ENCODE results near the gene CAMK2B. TPM values are rescaled to one million over a fixed set of nuclear protein-coding genes. Genes with fewer than 3 reads are reported as not detected.

The CAMK2B gene
- total RNA-seq, 1 donor from 2014 or later: 4.7 TPM

DNA sequence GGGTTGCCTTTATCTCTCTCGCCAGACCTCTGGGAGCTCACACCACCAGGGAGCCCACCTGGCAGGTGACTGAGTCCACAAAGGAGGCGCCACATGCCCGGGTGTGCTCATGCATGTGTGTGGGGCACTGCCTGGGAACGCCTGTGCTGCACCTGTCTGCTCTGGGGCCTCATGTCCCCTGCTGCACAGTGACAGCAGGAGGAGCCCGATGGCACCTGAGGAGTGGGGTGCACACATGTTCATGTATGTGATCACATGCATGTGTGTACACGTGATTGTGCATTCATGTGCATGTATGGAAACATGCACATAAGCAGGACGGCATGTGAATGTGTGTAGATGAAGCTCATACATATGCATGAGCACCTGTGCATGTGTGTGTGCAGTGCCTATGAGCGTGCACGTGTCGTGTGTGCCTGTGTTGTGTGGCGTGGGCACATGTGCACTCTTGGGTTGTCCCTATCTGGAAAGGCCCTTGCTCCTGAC, 102.6 kb downstream of the CAMK2B start:
- Histone ChIP-seq H3K4me1 (ENCODE audit: control insufficient read depth in 3 of 3, insufficient read depth in 3 of 3, low read length in 3 of 3) (peaks cover 13 to 25% (median 22%) of the 10 kb centered on the region in 3 donors), H3K36me3 (ENCODE audit: control insufficient read depth in 3 of 3, insufficient read depth in 3 of 3, low read length in 3 of 3) (peaks cover 4 to 6% (median 5%) of the 10 kb centered on the region in 3 donors), H3K27me3 (ENCODE audit: control insufficient read depth in 3 of 3, insufficient read depth in 3 of 3, low read length in 3 of 3) (peaks cover 0 to 5% (median 0%) of the 10 kb centered on the region in 3 donors), H3K4me3 (ENCODE audit: low read length in 3 of 3) (no peak overlapping the region), H3K9ac (ENCODE audit: low read depth in 1 of 3, low read length in 3 of 3) (no peak overlapping the region), H3K27ac (ENCODE audit: low read depth, low read length) (no peak overlapping the region), H3K9me3 (ENCODE audit: control insufficient read depth in 3 of 3, low read length in 3 of 3) (no peaks in the 10 kb centered on the region)

DNA sequence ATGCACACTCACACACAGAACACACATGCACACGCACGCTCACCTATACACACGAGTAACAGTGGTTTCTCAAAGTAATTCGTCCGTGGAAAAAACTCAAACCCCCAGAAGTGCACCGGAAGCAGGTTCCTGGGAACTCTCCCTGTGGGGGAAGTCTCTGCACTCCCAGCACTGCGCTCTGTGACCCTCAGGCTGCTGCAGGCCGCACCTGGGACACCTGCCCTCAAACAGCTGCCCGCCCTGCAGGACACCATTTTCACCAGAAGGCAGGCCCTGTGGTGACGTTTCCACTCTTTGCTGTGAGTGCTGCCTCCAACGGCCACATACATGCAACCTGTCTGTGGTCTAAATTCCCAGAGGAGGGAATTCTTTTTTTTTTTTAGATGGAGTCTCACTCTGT, 103.3 kb downstream of the CAMK2B start:
- H3K9me3 ChIP-seq (ENCODE audit: control insufficient read depth in 3 of 3, low read length in 3 of 3): no peaks in the 10 kb centered on the region
- no peak overlapping the region for H3K9ac ChIP-seq (ENCODE audit: low read depth in 1 of 3, low read length in 3 of 3)
- no peak overlapping the region for H3K27ac ChIP-seq (ENCODE audit: low read depth, low read length)
- H3K4me1 ChIP-seq (ENCODE audit: control insufficient read depth in 3 of 3, insufficient read depth in 3 of 3, low read length in 3 of 3): peaks cover 13 to 30% (median 26%) of the 10 kb centered on the region in 3 donors
- H3K4me3 ChIP-seq (ENCODE audit: low read length in 3 of 3): no peak overlapping the region
- peaks cover 0 to 5% (median 0%) of the 10 kb centered on the region in 3 donors for H3K27me3 ChIP-seq (ENCODE audit: control insufficient read depth in 3 of 3, insufficient read depth in 3 of 3, low read length in 3 of 3)
- H3K36me3 ChIP-seq (ENCODE audit: control insufficient read depth in 3 of 3, insufficient read depth in 3 of 3, low read length in 3 of 3): peaks cover 4 to 6% (median 5%) of the 10 kb centered on the region in 3 donors

DNA sequence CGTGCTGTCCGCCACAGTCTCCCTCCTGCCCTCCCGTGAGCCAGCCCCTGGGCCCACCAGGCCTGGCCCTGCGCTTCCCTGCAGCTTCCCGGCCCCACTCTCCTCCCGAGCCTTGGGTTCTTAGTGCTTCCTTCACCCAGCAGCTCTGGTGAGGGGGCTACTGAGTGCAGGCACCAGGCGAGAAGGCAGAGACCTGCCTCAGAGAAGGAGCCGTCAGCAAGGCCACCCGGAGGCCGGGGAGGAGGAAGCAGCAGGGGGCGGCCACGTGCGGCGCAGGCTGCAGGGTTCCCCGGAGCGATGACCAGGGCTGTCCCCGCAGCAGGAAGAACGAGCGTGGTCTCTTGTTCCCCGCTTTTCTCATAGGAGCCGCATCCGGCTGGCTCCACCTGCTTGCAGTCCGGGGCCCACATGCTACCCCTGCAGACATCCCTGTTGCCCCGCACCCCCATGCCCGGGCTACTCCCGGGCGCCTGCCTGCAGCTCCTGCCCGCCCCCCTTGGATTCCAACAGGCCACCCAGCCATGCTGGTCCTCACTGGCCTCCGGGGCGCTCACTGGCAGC, 104.1 kb downstream of the CAMK2B start:
- Histone ChIP-seq H3K9me3 (ENCODE audit: control insufficient read depth in 3 of 3, low read length in 3 of 3) (no peaks in the 10 kb centered on the region), H3K4me3 (ENCODE audit: low read length in 3 of 3) (no peak overlapping the region), H3K4me1 (ENCODE audit: control insufficient read depth in 3 of 3, insufficient read depth in 3 of 3, low read length in 3 of 3) (peaks cover 18 to 35% (median 32%) of the 10 kb centered on the region in 3 donors), H3K36me3 (ENCODE audit: control insufficient read depth in 3 of 3, insufficient read depth in 3 of 3, low read length in 3 of 3) (peaks cover 4 to 6% (median 5%) of the 10 kb centered on the region in 3 donors), H3K27me3 (ENCODE audit: control insufficient read depth in 3 of 3, insufficient read depth in 3 of 3, low read length in 3 of 3) (peaks cover 0 to 5% (median 0%) of the 10 kb centered on the region in 3 donors), H3K27ac (ENCODE audit: low read depth, low read length) (no peak overlapping the region), H3K9ac (ENCODE audit: low read depth in 1 of 3, low read length in 3 of 3) (no peak overlapping the region)

DNA sequence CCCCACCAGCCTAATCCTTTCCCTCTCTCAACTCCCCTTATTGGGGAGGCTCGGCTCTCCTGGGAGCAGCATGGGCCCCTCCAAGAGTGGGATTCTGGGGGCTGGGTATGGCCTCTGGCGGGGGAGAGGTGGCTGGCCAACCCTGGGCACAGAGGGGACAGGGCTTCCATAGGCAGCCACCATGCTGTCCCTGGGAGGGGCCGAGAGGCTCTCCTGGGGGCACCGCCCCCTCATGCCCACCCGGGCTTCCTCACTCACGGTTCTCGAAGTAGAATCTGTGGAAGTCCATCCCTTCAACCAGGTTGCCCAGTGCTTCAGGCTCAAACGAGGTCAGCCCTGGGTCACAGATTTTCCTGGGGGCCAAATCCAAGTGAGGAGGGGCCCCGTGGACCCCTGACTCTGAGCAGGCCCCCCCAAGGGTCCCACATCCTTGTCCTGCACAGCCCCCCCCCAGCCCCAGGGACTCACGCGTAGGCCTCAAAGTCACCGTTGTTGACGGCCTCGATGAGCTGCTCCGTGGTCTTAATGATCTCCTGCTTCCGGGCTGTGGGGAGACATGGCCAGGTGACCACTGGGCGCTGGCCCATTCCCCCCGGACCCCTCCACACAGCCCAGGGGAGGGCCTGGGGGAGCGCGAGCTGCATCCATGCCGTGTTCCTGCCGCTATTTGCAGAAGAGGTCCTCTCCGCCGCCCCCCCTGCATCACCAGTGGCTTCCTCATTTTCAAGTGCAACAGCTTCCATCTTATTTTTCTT, 104.9 kb downstream of the CAMK2B start:
- peaks cover 4 to 6% (median 5%) of the 10 kb centered on the region in 3 donors for H3K36me3 ChIP-seq (ENCODE audit: control insufficient read depth in 3 of 3, insufficient read depth in 3 of 3, low read length in 3 of 3)

DNA sequence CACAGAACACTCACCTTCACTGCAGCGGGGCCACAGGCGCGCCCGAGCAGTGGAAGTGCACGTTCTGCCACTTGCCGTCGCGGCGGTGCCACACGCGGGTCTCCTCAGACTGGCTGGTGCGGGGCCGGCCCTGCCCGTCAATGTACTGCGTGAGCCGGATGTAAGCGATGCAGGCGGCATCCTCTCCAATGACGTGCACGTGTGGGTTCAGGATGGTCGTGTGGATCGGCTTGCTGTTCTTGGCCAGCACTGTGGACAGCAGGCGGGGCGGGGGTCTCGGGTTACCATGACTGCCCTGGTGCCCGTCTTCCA, 105.4 kb downstream of the CAMK2B start:
- Histone ChIP-seq H3K36me3 (ENCODE audit: control insufficient read depth in 3 of 3, insufficient read depth in 3 of 3, low read length in 3 of 3) (peaks cover 4 to 6% (median 5%) of the 10 kb centered on the region in 3 donors), H3K27me3 (ENCODE audit: control insufficient read depth in 3 of 3, insufficient read depth in 3 of 3, low read length in 3 of 3) (peaks cover 0 to 3% (median 0%) of the 10 kb centered on the region in 3 donors), H3K4me1 (ENCODE audit: control insufficient read depth in 3 of 3, insufficient read depth in 3 of 3, low read length in 3 of 3) (peaks cover 14 to 33% (median 24%) of the 10 kb centered on the region in 3 donors), H3K9ac (ENCODE audit: low read depth in 1 of 3, low read length in 3 of 3) (no peak overlapping the region), H3K4me3 (ENCODE audit: low read length in 3 of 3) (no peak overlapping the region), H3K9me3 (ENCODE audit: control insufficient read depth in 3 of 3, low read length in 3 of 3) (no peaks in the 10 kb centered on the region), H3K27ac (ENCODE audit: low read depth, low read length) (no peak overlapping the region)

More for the DNA sequence above, 104.9 kb downstream of the CAMK2B start:
- H3K27me3 ChIP-seq (ENCODE audit: control insufficient read depth in 3 of 3, insufficient read depth in 3 of 3, low read length in 3 of 3): peaks cover 0 to 3% (median 0%) of the 10 kb centered on the region in 3 donors
- H3K9me3 ChIP-seq (ENCODE audit: control insufficient read depth in 3 of 3, low read length in 3 of 3): no peaks in the 10 kb centered on the region
- H3K9ac ChIP-seq (ENCODE audit: low read depth in 1 of 3, low read length in 3 of 3): no peak overlapping the region
- peaks cover 16 to 36% (median 29%) of the 10 kb centered on the region in 3 donors for H3K4me1 ChIP-seq (ENCODE audit: control insufficient read depth in 3 of 3, insufficient read depth in 3 of 3, low read length in 3 of 3)
- no peak overlapping the region for H3K4me3 ChIP-seq (ENCODE audit: low read length in 3 of 3)
- H3K27ac ChIP-seq (ENCODE audit: low read depth, low read length): no peak overlapping the region

DNA sequence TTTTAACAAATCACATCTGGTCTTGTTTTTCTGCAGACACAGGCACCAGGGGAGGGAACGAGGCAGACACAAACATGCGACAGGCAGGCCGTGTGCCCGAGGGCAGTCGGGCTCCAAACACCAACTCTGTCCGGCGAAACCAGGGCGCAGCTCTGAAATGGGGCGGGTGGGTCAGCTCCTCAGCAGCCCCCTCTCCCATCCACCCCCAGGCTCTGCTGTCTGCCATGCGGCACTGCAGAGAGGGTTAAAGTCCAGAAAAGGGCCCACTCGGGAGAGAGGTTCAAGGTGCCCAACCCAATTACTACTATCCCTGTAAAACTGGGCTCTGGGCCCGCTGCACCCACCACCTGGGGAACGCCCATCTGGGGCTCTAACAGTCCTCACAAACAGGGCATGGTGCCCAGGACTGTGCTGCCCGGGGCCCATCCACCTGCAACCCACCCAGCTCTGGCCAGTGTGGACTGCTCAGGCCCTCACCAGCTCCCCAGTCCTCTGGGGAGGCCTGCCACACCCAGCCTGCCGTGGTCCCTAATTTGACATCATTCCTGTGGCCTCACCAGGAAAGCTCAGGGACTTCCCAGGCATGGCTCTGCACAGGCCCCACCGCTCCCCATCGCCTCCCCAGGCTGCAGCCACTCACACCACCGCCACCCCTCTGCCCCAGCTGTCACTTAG, 105.9 kb downstream of the CAMK2B start:
- Histone ChIP-seq H3K9me3 (ENCODE audit: control insufficient read depth in 3 of 3, low read length in 3 of 3) (no peaks in the 10 kb centered on the region), H3K27ac (ENCODE audit: low read depth, low read length) (no peak overlapping the region), H3K9ac (ENCODE audit: low read depth in 1 of 3, low read length in 3 of 3) (no peak overlapping the region), H3K4me1 (ENCODE audit: control insufficient read depth in 3 of 3, insufficient read depth in 3 of 3, low read length in 3 of 3) (peaks cover 15 to 36% (median 22%) of the 10 kb centered on the region in 3 donors), H3K36me3 (ENCODE audit: control insufficient read depth in 3 of 3, insufficient read depth in 3 of 3, low read length in 3 of 3) (peaks cover 4 to 6% (median 5%) of the 10 kb centered on the region in 3 donors), H3K4me3 (ENCODE audit: low read length in 3 of 3) (no peak overlapping the region), H3K27me3 (ENCODE audit: control insufficient read depth in 3 of 3, insufficient read depth in 3 of 3, low read length in 3 of 3) (peaks cover 0 to 3% (median 0%) of the 10 kb centered on the region in 3 donors)

DNA sequence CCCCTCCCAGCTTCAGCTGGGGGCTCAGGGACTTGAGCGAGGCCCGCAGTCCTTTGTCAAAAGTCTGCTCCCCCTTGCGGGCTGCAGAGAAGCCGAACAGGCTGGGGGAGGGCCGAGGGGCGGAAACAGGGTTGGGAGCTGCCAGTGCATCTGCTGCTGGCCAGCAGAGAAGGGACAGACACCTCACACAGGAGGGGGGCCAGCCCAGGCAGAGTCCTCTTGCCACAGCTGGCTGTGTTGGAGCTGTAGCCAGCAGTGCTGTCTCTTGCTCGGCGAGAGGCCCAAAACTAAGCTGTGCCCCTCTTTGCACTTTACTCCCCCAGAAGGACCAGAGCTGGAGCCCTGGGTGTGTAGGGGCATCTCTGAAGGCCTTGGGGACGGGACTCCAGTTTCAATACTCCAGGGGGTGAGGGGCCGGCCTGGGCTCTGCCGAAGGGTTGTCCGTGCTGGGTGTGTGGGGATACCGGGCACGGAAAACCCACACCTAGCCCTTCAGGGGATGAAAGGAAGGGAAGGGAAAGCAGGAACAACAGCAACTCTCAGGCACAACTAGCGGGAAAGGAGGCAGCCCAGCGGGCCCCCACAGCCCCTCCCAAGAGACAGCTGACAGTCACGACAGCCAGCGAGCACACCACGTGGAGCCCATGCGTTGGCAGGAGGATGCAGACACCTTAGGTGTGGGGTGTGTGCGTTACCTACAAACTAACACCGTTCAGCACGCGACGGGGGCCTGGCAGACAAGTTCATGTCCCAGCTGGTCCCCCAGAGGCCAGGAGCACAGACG, 106.8 kb downstream of the CAMK2B start:
- peak overlapping the region; percentile 36 for H3K27ac ChIP-seq (ENCODE audit: low read depth, low read length)

DNA sequence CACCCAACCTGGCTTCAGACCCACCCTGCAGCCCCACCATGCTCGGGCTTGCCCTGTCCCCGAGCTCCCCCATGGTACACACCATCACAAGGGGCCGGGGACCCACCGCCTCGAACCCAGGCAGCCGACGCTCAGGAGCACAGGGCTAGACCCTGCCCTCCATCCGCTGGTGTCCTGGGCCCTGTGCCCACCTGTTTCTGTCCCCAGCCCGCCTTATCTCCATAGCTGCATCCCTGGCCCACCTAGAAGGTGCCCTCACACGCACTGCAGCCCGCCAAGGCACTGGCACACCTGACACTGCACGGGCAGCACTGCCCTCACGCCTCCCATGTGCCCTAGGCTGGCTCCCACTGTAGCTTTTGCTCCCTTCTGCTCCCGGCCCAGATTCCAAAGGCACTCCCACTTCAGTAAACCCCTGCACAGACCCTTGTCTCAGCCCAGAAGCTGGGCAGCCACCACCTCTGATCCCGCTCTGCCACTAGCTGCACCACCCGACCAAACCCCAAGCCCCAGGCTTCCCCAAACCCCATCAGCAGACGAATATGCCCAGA, 107.5 kb downstream of the CAMK2B start:
- H3K4me1 ChIP-seq (ENCODE audit: control insufficient read depth in 3 of 3, insufficient read depth in 3 of 3, low read length in 3 of 3): peaks cover 23 to 52% (median 29%) of the 10 kb centered on the region in 3 donors
- H3K27me3 ChIP-seq (ENCODE audit: control insufficient read depth in 3 of 3, insufficient read depth in 3 of 3, low read length in 3 of 3): no peaks in the 10 kb centered on the region
- H3K9me3 ChIP-seq (ENCODE audit: control insufficient read depth in 3 of 3, low read length in 3 of 3): no peaks in the 10 kb centered on the region
- no peak overlapping the region for H3K9ac ChIP-seq (ENCODE audit: low read depth in 1 of 3, low read length in 3 of 3)
- peak overlapping the region; percentile 36 for H3K27ac ChIP-seq (ENCODE audit: low read depth, low read length)
- no peak overlapping the region for H3K4me3 ChIP-seq (ENCODE audit: low read length in 3 of 3)
- peaks cover 2 to 8% (median 7%) of the 10 kb centered on the region in 3 donors for H3K36me3 ChIP-seq (ENCODE audit: control insufficient read depth in 3 of 3, insufficient read depth in 3 of 3, low read length in 3 of 3)

More for the DNA sequence above, 106.8 kb downstream of the CAMK2B start:
- no peaks in the 10 kb centered on the region for H3K9me3 ChIP-seq (ENCODE audit: control insufficient read depth in 3 of 3, low read length in 3 of 3)
- H3K36me3 ChIP-seq (ENCODE audit: control insufficient read depth in 3 of 3, insufficient read depth in 3 of 3, low read length in 3 of 3): peaks cover 4 to 6% (median 5%) of the 10 kb centered on the region in 3 donors
- H3K9ac ChIP-seq (ENCODE audit: low read depth in 1 of 3, low read length in 3 of 3): no peak overlapping the region
- H3K4me3 ChIP-seq (ENCODE audit: low read length in 3 of 3): no peak overlapping the region
- no peaks in the 10 kb centered on the region for H3K27me3 ChIP-seq (ENCODE audit: control insufficient read depth in 3 of 3, insufficient read depth in 3 of 3, low read length in 3 of 3)
- H3K4me1 ChIP-seq (ENCODE audit: control insufficient read depth in 3 of 3, insufficient read depth in 3 of 3, low read length in 3 of 3): peaks cover 16 to 45% (median 22%) of the 10 kb centered on the region in 3 donors

DNA sequence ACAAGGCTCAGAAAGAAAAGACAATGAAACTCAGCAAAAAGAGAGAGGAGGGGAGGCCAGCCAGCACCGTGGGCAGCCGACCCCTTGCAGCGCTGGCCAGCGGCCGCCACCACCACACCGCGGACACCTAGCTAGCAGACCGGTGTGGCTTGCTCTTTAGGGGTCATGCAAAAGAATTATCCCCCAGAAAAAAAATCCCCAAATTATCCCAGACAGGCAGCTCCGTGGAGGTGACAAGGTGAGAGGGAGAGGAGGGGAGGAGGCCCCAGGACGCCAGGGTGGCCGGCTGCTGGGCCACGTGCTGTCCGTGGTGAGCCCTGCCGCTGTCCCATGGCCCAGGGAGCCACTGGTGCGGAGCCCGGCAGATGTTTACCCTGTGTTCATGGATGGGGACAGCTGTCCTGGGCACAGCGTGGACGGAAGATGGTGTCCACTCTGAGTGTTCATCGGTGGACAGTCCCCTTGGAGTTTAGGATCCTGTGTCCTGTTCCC, 108.1 kb downstream of the CAMK2B start:
- H3K36me3 ChIP-seq (ENCODE audit: control insufficient read depth in 3 of 3, insufficient read depth in 3 of 3, low read length in 3 of 3): peaks cover 0 to 12% (median 7%) of the 10 kb centered on the region in 3 donors
- peaks cover 23 to 55% (median 32%) of the 10 kb centered on the region in 3 donors for H3K4me1 ChIP-seq (ENCODE audit: control insufficient read depth in 3 of 3, insufficient read depth in 3 of 3, low read length in 3 of 3)
- H3K4me3 ChIP-seq (ENCODE audit: low read length in 3 of 3): no peak overlapping the region
- no peaks in the 10 kb centered on the region for H3K27me3 ChIP-seq (ENCODE audit: control insufficient read depth in 3 of 3, insufficient read depth in 3 of 3, low read length in 3 of 3)
- H3K27ac ChIP-seq (ENCODE audit: low read depth, low read length): peak overlapping the region; percentile 64
- H3K9ac ChIP-seq (ENCODE audit: low read depth in 1 of 3, low read length in 3 of 3): peak overlapping the region in 1 of 3 donors; percentile 45
- no peaks in the 10 kb centered on the region for H3K9me3 ChIP-seq (ENCODE audit: control insufficient read depth in 3 of 3, low read length in 3 of 3)

Data from skeletal muscle tissue (tissue), 4 donors.